ENCODE data around the gene SPTAN1. TPM values are rescaled to one million over a fixed set of nuclear protein-coding genes. Genes with fewer than 3 reads are reported as not detected.

SPTAN1 gene
- total RNA-seq, 1 experiment from 2014 or later: 229 TPM

- no peaks in the 10 kb centered on the region for H3K36me3 ChIP-seq (ENCODE audit: control insufficient read depth, insufficient read depth, low read length)
- H3K4me1 ChIP-seq (ENCODE audit: control insufficient read depth, insufficient read depth, low read length): peaks cover 51% of the 10 kb centered on the region
- H3K9me3 ChIP-seq (ENCODE audit: control insufficient read depth, insufficient read depth, low read depth, low read length): no peaks in the 10 kb centered on the region
- in situ Hi-C loops (cut with HindIII; ENCODE audit: low pct_unique_long_range_greater_than_20kb, low sequenced_read_pairs) (no loop called here), intact Hi-C loops (cut with micrococcal nuclease; ENCODE audit: unreplicated experiment) (no loop called here)
- no TSS peak for BruUV-seq (replicated peaks)
- DNase-seq (ENCODE audit: low read depth, low spot score): peak; percentile 47
- no peak for ATAC-seq
- ChIA-PET CTCF (interaction anchor here (0.7 kb wide), 1 partner anchor 13 kb away, joined by 5 read pairs; no protein-coding TSS in a partner anchor), POLR2A (no interaction called here)
- H3K27ac ChIP-seq (ENCODE audit: low read length): peak overlapping the region; percentile 89
- H3K27me3 ChIP-seq (ENCODE audit: control insufficient read depth, insufficient read depth, low read length): no peaks in the 10 kb centered on the region
- peak overlapping the region; percentile 80 to 83 for H3K4me3 ChIP-seq (ENCODE audit: low read depth in 2 of 2, low read length in 2 of 2)
- TF ChIP-seq SIN3A (IDR thresholded peaks at IDR 0.05; ENCODE audit: borderline replicate concordance, insufficient read depth, low read depth, low read length) (no peak), TCF7L2 (IDR thresholded peaks at IDR 0.05; ENCODE audit: low read depth, low read length) (no peak), POLR2AphosphoS5 (IDR thresholded peaks at IDR 0.05; ENCODE audit: low read depth, low read length) (no peak)
- TF ChIP-seq, protein P1, sequence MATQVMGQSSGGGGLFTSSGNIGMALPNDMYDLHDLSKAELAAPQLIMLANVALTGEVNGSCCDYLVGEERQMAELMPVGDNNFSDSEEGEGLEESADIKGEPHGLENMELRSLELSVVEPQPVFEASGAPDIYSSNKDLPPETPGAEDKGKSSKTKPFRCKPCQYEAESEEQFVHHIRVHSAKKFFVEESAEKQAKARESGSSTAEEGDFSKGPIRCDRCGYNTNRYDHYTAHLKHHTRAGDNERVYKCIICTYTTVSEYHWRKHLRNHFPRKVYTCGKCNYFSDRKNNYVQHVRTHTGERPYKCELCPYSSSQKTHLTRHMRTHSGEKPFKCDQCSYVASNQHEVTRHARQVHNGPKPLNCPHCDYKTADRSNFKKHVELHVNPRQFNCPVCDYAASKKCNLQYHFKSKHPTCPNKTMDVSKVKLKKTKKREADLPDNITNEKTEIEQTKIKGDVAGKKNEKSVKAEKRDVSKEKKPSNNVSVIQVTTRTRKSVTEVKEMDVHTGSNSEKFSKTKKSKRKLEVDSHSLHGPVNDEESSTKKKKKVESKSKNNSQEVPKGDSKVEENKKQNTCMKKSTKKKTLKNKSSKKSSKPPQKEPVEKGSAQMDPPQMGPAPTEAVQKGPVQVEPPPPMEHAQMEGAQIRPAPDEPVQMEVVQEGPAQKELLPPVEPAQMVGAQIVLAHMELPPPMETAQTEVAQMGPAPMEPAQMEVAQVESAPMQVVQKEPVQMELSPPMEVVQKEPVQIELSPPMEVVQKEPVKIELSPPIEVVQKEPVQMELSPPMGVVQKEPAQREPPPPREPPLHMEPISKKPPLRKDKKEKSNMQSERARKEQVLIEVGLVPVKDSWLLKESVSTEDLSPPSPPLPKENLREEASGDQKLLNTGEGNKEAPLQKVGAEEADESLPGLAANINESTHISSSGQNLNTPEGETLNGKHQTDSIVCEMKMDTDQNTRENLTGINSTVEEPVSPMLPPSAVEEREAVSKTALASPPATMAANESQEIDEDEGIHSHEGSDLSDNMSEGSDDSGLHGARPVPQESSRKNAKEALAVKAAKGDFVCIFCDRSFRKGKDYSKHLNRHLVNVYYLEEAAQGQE (IDR thresholded peaks at IDR 0.05; ENCODE audit: insufficient read depth in 1 of 2, low read depth in 2 of 2, low read length in 1 of 2): no peak
- TF ChIP-seq, protein P2, sequence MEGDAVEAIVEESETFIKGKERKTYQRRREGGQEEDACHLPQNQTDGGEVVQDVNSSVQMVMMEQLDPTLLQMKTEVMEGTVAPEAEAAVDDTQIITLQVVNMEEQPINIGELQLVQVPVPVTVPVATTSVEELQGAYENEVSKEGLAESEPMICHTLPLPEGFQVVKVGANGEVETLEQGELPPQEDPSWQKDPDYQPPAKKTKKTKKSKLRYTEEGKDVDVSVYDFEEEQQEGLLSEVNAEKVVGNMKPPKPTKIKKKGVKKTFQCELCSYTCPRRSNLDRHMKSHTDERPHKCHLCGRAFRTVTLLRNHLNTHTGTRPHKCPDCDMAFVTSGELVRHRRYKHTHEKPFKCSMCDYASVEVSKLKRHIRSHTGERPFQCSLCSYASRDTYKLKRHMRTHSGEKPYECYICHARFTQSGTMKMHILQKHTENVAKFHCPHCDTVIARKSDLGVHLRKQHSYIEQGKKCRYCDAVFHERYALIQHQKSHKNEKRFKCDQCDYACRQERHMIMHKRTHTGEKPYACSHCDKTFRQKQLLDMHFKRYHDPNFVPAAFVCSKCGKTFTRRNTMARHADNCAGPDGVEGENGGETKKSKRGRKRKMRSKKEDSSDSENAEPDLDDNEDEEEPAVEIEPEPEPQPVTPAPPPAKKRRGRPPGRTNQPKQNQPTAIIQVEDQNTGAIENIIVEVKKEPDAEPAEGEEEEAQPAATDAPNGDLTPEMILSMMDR (IDR thresholded peaks at IDR 0.05): no peak
Measured at GRCh38 chr9:128555180-128555721, 2.9 kb downstream of the SPTAN1 start.

GRCh38 chr9:128556276-128556675, 3.9 kb downstream of the SPTAN1 start:
- ATAC-seq (no peak), DNase-seq (ENCODE audit: low read depth, low spot score) (no peak)
- Histone ChIP-seq H3K4me3 (ENCODE audit: low read depth in 2 of 2, low read length in 2 of 2) (no peak overlapping the region), H3K36me3 (ENCODE audit: control insufficient read depth, insufficient read depth, low read length) (no peaks in the 10 kb centered on the region), H3K27me3 (ENCODE audit: control insufficient read depth, insufficient read depth, low read length) (no peaks in the 10 kb centered on the region), H3K9me3 (ENCODE audit: control insufficient read depth, insufficient read depth, low read depth, low read length) (no peaks in the 10 kb centered on the region), H3K4me1 (ENCODE audit: control insufficient read depth, insufficient read depth, low read length) (peaks cover 44% of the 10 kb centered on the region), H3K27ac (ENCODE audit: low read length) (peak overlapping the region; percentile 89)
- POLR2A ChIA-PET: no interaction called here
- CTCF ChIA-PET: no interaction called here
- TF ChIP-seq SIN3A (IDR thresholded peaks at IDR 0.05; ENCODE audit: borderline replicate concordance, insufficient read depth, low read depth, low read length): no peak
- TF ChIP-seq, protein P1 (IDR thresholded peaks at IDR 0.05; ENCODE audit: insufficient read depth in 1 of 2, low read depth in 2 of 2, low read length in 1 of 2): no peak
- TF ChIP-seq TCF7L2 (IDR thresholded peaks at IDR 0.05; ENCODE audit: low read depth, low read length): no peak
- TF ChIP-seq, protein P2 (IDR thresholded peaks at IDR 0.05): no peak
- TF ChIP-seq POLR2AphosphoS5 (IDR thresholded peaks at IDR 0.05; ENCODE audit: low read depth, low read length): no peak
- BruUV-seq (replicated peaks): no TSS peak
- intact Hi-C loops (cut with micrococcal nuclease; ENCODE audit: unreplicated experiment) (no loop called here), in situ Hi-C loops (cut with HindIII; ENCODE audit: low pct_unique_long_range_greater_than_20kb, low sequenced_read_pairs) (no loop called here)
